Progenitor cell of endocrine pancreas (in vitro differentiated cells): ENCODE measurements around the gene HSPB7. TPM values are rescaled to one million over a fixed set of nuclear protein-coding genes. Genes with fewer than 3 reads are reported as not detected.

Experiments
- DNase-seq: peaks from one replicate; pipeline ENCODE4 v3.0.0; 2021; ENCODE audit warnings: low spot score; ENCODE audit not compliant: unreplicated experiment
- H3K27ac Mint-ChIP-seq: 2 replicates; pipeline ENCODE4 v1.8.0; 2021; ENCODE audit warnings: mild to moderate bottlenecking, moderate library complexity, mixed read lengths
- H3K27me3 Mint-ChIP-seq: 2 replicates; pipeline ENCODE4 v1.8.0; 2021; ENCODE audit warnings: mixed read lengths
- H3K36me3 Mint-ChIP-seq: 2 replicates; pipeline ENCODE4 v1.8.0; 2022; ENCODE audit warnings: mixed read lengths; ENCODE audit not compliant: insufficient read depth
- H3K4me1 Mint-ChIP-seq: 2 replicates; pipeline ENCODE4 v1.8.0; 2021; ENCODE audit warnings: low read depth, mixed read lengths
- H3K4me3 Mint-ChIP-seq: 2 replicates; pipeline ENCODE4 v1.8.0; 2021; ENCODE audit warnings: low read depth, mild to moderate bottlenecking, moderate library complexity, mixed read lengths
- H3K9me3 Mint-ChIP-seq: 2 replicates; pipeline ENCODE4 v1.8.0; 2021; ENCODE audit warnings: low read depth, mixed read lengths
- total RNA-seq: library from RNA; stranded (reverse); gene quantifications from 2 replicates; pipeline ENCODE4 v1.2.1, GENCODE V29; 2021
- TF ChIP-seq, protein P1 (sequence below): fragments of 200-600 bp; sonication (generic); IDR thresholded peaks from one replicate; pipeline ENCODE4 v1.5.0; 2021; ENCODE audit warnings: antibody characterized with exemption, mild to moderate bottlenecking; ENCODE audit not compliant: unreplicated experiment

HSPB7 gene
- total RNA-seq, 1 donor from 2014 or later, result not detected

DNA sequence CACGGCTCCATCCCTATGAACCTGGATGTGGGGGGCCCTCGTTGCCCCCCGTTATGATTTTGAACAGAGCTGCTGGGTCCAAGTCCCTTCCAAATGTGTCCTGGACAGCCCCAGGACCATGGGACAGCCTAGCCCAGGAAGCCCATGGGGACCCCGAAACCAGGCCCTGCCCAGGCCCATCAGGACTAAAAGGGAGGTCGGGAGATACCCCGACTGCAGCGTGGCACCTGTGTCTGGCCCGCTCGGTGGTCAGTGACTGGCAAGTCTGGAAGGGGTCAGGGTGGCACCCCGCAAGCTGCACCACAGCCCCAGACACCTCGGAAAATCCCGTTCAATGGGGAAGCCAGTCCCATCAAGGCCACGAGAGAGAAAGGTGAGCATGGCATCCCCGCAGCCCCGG lies 24.2 kb downstream of the HSPB7 start:
- peaks cover 6% of the 10 kb centered on the region for H3K27me3 Mint-ChIP-seq
- H3K27ac Mint-ChIP-seq, result no peak overlapping the region
- H3K4me3 Mint-ChIP-seq, result no peak overlapping the region
- H3K36me3 Mint-ChIP-seq, result no peaks in the 10 kb centered on the region
- no peak for DNase-seq
- no peaks in the 10 kb centered on the region for H3K4me1 Mint-ChIP-seq
- TF ChIP-seq, protein P1, sequence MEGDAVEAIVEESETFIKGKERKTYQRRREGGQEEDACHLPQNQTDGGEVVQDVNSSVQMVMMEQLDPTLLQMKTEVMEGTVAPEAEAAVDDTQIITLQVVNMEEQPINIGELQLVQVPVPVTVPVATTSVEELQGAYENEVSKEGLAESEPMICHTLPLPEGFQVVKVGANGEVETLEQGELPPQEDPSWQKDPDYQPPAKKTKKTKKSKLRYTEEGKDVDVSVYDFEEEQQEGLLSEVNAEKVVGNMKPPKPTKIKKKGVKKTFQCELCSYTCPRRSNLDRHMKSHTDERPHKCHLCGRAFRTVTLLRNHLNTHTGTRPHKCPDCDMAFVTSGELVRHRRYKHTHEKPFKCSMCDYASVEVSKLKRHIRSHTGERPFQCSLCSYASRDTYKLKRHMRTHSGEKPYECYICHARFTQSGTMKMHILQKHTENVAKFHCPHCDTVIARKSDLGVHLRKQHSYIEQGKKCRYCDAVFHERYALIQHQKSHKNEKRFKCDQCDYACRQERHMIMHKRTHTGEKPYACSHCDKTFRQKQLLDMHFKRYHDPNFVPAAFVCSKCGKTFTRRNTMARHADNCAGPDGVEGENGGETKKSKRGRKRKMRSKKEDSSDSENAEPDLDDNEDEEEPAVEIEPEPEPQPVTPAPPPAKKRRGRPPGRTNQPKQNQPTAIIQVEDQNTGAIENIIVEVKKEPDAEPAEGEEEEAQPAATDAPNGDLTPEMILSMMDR, result no peak
- no peaks in the 10 kb centered on the region for H3K9me3 Mint-ChIP-seq

DNA sequence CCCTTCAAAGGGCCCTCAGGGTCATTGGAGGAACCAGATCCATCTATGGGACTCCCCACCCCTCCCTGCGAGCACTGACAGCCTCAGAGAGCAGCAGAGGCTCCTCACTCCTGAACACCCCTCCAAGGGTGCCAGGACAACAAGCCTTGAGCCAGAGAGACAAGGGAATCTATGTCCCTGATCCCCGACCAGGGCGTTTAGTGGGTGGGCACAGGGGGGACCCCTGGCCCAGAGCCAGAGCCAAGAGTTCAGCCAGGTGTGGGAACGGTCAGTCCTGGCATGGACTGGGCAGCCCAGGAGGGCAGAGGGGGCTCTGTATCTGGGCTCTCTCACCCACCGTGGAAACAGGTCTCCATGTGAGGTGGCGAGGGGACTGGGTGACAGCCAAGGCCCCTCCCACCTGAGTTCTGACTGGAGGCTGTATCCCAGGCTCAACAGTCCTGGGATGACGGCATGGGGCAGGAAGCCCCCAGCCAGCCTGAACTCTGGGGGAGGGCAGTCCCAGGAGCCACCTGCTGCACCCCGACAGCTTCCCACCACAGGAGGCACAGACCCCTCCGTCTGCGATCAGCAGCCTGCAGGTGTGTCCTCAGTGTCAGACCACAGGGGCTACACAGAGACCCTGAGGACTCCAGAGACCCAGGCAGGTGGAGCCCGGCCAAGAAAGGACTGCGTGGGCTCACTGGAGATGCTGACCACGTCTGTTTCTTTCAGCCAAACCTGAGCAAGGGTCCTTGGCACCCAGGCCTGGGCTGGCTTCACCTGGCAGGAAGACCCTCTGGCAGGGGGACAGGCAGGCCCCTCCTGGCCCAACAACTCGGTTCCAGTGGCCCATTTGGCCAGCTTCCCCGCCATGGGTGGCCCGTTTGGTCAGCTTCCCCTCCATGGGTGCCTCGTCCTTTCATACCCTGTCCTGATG lies 25.0 kb downstream of the HSPB7 start:
- no peaks in the 10 kb centered on the region for H3K9me3 Mint-ChIP-seq
- no peaks in the 10 kb centered on the region for H3K36me3 Mint-ChIP-seq
- TF ChIP-seq, protein P1, result no peak
- no peaks in the 10 kb centered on the region for H3K4me1 Mint-ChIP-seq
- H3K27ac Mint-ChIP-seq, result no peak overlapping the region
- H3K27me3 Mint-ChIP-seq, result peaks cover under 1% of the 10 kb centered on the region
- no peak overlapping the region for H3K4me3 Mint-ChIP-seq
- DNase-seq, result no peak

DNA sequence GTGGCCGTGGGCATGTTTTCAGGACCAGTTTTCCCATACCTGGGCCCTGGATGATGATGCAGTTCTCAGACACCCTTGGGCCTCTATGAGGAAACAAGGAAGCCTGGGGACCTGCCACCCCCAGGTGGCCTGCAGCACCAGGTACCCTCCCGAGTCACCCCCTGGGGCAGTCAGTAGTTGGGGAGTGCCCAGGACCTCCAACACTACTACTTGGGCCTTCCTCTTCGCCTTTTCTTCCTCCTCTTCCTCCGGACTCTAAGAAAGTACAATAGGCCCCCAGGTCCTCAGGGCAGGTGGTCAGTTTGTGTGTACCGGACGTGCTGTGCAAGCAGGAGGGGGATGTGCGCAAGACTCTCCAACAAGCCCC lies 25.7 kb downstream of the HSPB7 start:
- Mint-ChIP-seq H3K36me3 (no peaks in the 10 kb centered on the region), H3K27me3 (no peaks in the 10 kb centered on the region), H3K27ac (no peak overlapping the region), H3K9me3 (no peaks in the 10 kb centered on the region), H3K4me1 (no peaks in the 10 kb centered on the region), H3K4me3 (no peak overlapping the region)
- DNase-seq, result no peak
- TF ChIP-seq, protein P1, result no peak

DNA sequence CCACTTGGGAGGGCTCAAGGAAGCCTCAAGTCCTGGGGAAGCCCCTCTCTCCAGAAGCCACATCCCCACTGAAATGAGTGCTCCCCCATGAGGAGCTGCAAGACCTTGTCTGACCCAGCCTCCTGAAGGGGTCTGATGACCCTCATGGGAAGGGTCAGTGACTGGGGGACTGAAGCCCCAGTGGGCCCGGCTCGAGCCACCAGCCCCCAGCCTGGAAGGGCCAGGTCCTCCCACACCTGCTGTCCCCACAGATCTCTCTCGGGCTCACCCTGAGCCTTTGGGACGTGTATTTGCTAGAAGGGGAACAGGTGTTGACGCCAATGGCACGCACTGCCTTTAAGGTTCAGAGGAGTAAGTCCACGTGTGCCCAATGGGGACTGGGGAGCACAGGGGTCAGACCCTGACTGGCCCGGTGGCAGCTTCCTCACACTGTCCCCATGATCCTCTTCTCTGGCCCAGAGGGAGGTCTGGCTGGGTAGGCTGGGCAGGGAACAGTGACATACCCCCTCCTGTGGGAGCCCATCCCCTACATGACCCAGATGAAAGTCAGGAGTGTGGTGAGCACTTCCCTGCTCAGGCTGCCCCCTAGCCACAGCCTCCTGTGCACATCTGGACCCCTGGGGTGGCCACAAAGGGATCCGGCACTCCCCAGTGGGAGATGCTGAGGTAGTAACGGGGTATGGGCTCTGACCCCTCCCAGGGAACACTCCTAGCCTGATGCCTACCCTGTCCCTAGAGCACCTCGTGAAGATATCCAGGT lies 26.2 kb downstream of the HSPB7 start:
- H3K36me3 Mint-ChIP-seq, result no peaks in the 10 kb centered on the region
- DNase-seq, result no peak

DNA sequence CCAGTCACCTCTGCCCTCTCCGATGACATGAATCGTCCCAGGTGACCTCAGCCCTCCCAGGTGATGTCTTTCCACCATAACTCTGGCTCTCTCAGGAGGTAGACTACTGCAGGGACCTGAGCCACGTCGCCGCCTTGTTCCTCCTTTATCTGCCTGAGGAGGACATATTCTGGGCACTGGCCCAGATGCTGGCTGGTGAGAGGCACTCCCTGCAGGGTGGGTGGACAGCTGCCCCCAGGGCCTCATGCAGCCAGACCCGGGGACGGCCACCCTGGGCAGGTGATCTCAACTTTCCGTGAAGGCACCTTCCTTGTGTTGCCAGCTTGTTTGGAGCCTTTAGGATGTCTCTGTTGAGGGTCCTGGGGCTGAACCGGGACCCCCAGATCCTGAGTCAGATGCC lies 28.1 kb downstream of the HSPB7 start:
- Mint-ChIP-seq H3K9me3 (no peaks in the 10 kb centered on the region), H3K4me3 (no peak overlapping the region), H3K36me3 (no peaks in the 10 kb centered on the region), H3K27ac (no peak overlapping the region), H3K4me1 (no peaks in the 10 kb centered on the region), H3K27me3 (no peaks in the 10 kb centered on the region)
- TF ChIP-seq, protein P1, result no peak
- no peak for DNase-seq

More for the DNA sequence above, 26.2 kb downstream of the HSPB7 start:
- Mint-ChIP-seq H3K4me1 (no peaks in the 10 kb centered on the region), H3K27me3 (no peaks in the 10 kb centered on the region), H3K4me3 (no peak overlapping the region), H3K27ac (no peak overlapping the region), H3K9me3 (no peaks in the 10 kb centered on the region)
- TF ChIP-seq, protein P1, result no peak
